ENCODE results near the gene PALLD.

PALLD gene

DNA sequence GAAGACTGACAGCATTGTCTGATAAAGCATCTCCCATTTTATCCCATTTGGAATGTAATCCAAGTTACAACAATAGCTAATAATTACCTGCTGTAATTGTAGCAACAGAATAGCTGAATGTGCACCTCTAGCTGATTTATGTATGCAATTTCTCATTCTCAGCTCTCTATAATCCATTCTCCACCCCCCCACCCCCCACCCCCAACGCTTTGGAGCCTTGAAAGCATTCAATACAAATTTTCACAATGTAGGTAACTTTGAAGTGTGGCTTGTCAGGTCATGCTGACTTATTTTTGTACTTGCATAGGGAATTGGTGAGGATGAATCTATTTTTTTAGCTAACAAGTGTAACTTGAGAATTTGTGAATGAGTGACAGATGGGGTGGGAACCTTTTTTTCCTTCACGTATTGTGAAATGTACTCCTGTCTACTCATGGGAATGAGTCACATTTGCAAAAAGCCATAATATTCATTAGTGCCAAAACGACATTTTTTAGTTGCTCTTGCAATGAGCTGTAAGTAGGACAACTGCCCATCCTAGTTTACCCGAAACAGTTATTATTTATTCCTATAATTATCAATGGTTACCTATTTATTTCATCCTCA, 159.3 kb downstream of the PALLD start:
- Histone ChIP-seq H3K4me2 (no peak overlapping the region), H3K27me3 (no peaks in the 10 kb centered on the region), H3K36me3 (no peaks in the 10 kb centered on the region), H3K9ac (no peak overlapping the region), H3K9me3 (replicated peaks in 1 of 11) (no peaks in the 10 kb centered on the region), H3K4me3 (no peak overlapping the region), H3K27ac (no peak overlapping the region), H3K4me1 (peaks cover 0 to 6% (median 2%) of the 10 kb centered on the region in 10 experiments; a peak in 5 of 20 replicates), H4K20me1 (no peaks in the 10 kb centered on the region)
- no peak for TF ChIP-seq Cebpa-rat (IDR thresholded peaks at IDR 0.05)

DNA sequence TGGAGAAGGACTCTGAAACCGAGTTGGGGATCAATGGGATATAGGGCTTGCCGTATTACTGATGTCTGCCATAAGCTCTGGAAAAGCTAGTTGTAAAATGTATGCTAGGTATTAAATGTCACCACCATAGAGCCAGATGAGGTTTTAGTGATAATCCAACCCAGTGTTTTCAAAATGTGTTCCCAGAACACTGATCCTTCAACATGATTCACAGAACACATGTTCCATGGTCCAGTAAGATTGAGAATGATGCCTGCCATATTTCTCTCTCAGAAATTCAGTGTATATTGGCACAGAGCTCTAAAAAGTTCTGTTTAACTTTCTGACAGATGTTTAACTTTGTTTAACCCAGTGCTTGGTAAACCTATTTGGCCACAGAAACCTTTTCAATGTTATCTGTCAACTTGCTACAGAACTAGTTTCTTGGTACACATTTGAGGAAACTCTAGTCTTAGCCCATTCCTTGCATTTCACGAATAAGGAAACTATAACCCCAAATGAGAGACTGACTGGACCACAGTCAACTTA, 160.2 kb downstream of the PALLD start:
- Histone ChIP-seq H3K4me1 (peaks cover 0 to 6% (median 2%) of the 10 kb centered on the region in 10 experiments; a peak in 5 of 20 replicates), H3K9ac (no peak overlapping the region), H3K9me3 (replicated peaks in 1 of 11) (no peaks in the 10 kb centered on the region), H3K36me3 (no peaks in the 10 kb centered on the region), H3K4me2 (no peak overlapping the region), H4K20me1 (no peaks in the 10 kb centered on the region), H3K27me3 (no peaks in the 10 kb centered on the region), H3K4me3 (no peak overlapping the region), H3K27ac (no peak overlapping the region)
- no peak for TF ChIP-seq Cebpa-rat (IDR thresholded peaks at IDR 0.05)

DNA sequence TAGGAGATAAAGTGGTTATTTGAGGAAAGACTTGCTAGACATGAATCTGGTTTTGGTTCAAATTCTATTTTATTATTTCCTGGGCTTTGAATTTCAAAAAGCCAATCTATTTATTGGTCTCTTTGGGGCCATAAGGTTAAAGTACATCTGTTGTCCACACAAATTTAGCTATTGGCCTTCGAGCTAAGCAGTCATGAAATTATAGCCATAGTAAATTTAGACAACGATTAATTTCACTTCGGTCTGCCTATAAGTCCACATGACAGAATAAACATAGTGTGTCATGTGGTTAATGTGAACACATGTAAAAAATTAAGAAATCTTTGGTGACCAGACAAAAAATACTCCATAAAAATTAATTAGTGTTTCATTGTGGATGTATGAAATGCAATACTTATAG, 161.9 kb downstream of the PALLD start:
- H3K4me3 ChIP-seq = no peak overlapping the region

DNA sequence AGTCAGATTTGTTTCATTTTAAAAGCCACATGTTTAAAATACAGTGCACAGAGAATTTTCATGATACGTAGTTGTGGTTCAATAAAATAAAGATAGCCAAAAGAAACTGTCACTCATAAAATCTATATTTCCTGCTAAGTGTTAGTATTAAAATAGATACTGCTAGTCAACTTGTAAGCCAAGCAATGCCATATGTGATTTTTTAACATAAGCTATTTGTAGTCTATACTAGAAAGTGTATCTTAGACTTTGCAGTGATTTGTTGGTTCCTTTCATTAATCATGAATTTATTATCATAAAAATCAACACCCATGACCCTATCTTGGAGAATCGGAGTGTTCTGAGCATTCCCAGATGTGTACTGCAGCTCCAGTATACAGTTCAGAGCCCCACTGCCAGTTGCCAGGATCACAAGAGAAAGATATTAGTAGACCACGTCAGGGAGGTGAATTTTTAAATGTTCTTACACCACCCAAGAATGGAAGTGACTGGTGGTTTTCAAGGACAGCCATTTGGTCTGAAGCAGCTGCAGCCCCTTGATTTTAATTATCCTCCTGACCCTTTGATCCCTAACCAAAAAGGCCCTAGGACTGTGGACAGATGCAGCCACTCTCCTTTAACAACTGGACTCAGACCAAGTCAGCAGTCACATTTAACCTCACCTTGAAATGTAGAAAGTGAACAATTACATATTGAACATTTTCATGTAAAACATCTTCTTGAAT, 163.1 kb downstream of the PALLD start:
- H3K4me1 ChIP-seq = peaks cover 0 to 6% (median 2%) of the 10 kb centered on the region in 10 experiments; a peak in 5 of 20 replicates
- no peak for TF ChIP-seq Cebpa-rat (IDR thresholded peaks at IDR 0.05)
- no peaks in the 10 kb centered on the region for H4K20me1 ChIP-seq
- no peak overlapping the region for H3K4me3 ChIP-seq
- H3K9ac ChIP-seq = no peak overlapping the region
- no peaks in the 10 kb centered on the region for H3K36me3 ChIP-seq
- no peak overlapping the region for H3K27ac ChIP-seq
- H3K9me3 ChIP-seq (replicated peaks in 1 of 11) = no peaks in the 10 kb centered on the region
- 0 out of 22 replicates have a peak overlapping the region, but pooled peaks of 1 of the 11 experiments have one; percentile 17 for H3K4me2 ChIP-seq
- no peaks in the 10 kb centered on the region for H3K27me3 ChIP-seq

More for the DNA sequence above, 161.9 kb downstream of the PALLD start:
- Histone ChIP-seq H3K9me3 (replicated peaks in 1 of 11) (no peaks in the 10 kb centered on the region), H3K9ac (no peak overlapping the region), H3K36me3 (no peaks in the 10 kb centered on the region), H3K4me2 (peak overlapping the region in 4 of 11 experiments; percentile 12 to 38 (median 20); a peak in 3 of 22 replicates), H4K20me1 (no peaks in the 10 kb centered on the region), H3K4me1 (peaks cover 0 to 6% (median 2%) of the 10 kb centered on the region in 10 experiments; a peak in 5 of 20 replicates), H3K27me3 (no peaks in the 10 kb centered on the region), H3K27ac (no peak overlapping the region)
- no peak for TF ChIP-seq Cebpa-rat (IDR thresholded peaks at IDR 0.05)

DNA sequence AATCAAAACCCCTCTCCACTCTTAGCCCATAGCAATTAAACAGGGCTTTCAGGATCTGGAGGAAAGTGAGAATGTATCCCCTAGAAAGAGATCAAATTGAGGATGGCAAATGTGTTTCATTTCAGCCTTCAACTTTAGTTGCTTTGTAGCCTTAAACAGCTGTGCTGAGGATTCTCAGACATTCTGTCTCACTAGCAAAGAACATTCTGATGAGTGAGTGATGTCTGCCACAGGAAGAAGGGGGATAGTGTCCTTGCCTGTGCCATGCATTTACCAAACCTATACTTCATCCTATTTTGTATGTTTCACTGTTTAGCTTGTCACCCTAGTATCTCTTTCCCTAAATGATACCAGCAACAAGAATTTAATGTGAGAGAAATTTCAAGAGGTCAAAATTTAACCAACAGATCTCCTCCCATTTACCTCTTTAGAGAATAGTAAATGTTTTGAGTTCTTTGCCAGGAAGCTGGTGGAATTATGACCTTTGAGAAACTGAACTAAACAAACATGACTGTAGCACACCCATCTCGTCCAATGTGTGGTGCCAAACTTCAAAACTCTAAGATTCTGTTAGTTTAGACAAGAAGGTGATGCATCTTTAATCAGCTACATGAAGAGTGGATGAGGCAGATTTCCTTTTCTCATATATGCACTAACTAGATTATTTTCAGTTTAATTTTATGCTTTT, 165.6 kb downstream of the PALLD start:
- Histone ChIP-seq H3K36me3 (no peaks in the 10 kb centered on the region), H3K4me1 (peaks cover 0 to 6% (median 2%) of the 10 kb centered on the region in 10 experiments; a peak in 5 of 20 replicates), H3K27me3 (no peaks in the 10 kb centered on the region), H4K20me1 (no peaks in the 10 kb centered on the region), H3K9me3 (replicated peaks in 1 of 11) (no peaks in the 10 kb centered on the region), H3K9ac (no peak overlapping the region), H3K4me3 (no peak overlapping the region), H3K4me2 (no peak overlapping the region), H3K27ac (no peak overlapping the region)
- TF ChIP-seq Cebpa-rat (IDR thresholded peaks at IDR 0.05) = no peak

DNA sequence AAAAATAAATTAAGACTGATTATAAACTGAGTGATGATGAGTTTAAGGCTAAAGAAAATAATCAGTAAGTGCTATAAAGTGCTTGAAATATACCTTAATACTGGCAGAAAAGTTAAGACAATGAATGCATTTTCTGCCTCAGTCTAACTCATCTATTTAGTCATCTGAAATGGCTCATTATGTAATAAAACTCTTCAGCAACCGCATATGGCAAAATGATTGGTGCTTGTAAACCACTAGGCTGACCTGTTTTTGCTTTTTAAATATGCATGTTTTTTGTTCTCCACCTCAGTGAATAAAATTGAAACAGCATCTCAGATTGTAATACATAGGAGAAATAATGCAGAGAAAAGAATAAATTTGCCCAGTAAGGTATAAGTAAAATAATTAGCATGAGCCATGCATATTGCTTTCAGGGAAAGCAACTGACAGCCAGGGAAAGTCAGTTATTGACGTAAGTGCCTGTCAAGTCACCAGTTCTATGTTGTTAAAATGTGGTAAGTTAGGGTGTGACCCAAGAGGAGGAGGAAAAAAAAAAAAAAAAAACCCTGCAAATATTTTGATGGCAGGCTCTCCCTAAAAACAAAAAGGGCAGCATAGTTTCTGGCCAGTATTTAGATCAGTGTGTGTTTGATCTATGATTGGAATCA, 167.5 kb downstream of the PALLD start:
- Histone ChIP-seq H3K9ac (no peak overlapping the region), H3K4me3 (no peak overlapping the region), H3K4me1 (peaks cover 0 to 2% (median 0%) of the 10 kb centered on the region in 10 experiments; a peak in 4 of 20 replicates), H4K20me1 (no peaks in the 10 kb centered on the region), H3K27ac (no peak overlapping the region), H3K9me3 (replicated peaks in 1 of 11) (no peaks in the 10 kb centered on the region), H3K36me3 (no peaks in the 10 kb centered on the region), H3K4me2 (no peak overlapping the region), H3K27me3 (no peaks in the 10 kb centered on the region)
- TF ChIP-seq Cebpa-rat (IDR thresholded peaks at IDR 0.05) = no peak

DNA sequence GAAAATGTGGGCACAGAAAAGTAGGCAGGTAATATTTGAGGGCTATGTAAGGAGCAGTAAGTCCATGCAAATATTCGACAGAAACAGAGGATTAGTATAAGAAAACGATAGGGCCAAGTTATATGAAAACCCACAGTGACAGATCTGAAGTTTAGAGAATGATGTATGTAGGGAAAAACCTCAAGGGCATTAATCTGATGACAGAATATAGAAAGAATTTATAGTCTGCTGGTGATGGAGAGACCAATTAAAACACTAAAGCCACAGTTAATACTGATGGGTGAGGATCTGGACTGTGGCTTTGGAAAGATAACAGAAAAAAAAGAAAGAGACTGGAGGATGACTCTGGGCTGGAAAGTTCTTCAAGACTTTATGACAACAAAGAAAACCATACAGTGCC, 169.7 kb downstream of the PALLD start:
- Histone ChIP-seq H3K4me1 (no peaks in the 10 kb centered on the region), H3K9ac (no peak overlapping the region), H3K4me3 (no peak overlapping the region), H3K27ac (no peak overlapping the region), H3K27me3 (no peaks in the 10 kb centered on the region), H4K20me1 (no peaks in the 10 kb centered on the region), H3K36me3 (no peaks in the 10 kb centered on the region), H3K9me3 (replicated peaks in 1 of 11) (no peaks in the 10 kb centered on the region), H3K4me2 (no peak overlapping the region)
- TF ChIP-seq Cebpa-rat (IDR thresholded peaks at IDR 0.05) = no peak

DNA sequence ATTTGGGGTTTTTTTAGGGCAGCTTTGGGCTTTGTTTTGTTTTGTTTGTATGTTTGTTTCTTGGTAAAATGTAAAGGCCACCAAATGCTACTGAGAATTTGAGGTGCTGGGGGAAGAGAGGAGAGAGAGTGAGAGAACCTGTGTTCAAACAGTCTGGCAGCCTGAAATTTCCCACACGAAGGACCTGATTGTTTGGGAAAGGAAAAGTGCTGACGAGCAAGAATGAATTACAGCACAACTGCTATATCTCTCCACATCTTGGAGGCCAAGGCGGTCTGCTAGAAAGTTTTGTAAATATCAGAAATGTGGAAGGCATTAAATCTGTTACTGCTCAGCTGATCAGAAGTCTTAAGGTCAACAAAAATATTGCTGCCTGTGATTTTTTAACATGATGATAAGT, 170.5 kb downstream of the PALLD start:
- Histone ChIP-seq H3K27me3 (no peaks in the 10 kb centered on the region), H4K20me1 (no peaks in the 10 kb centered on the region), H3K4me3 (no peak overlapping the region), H3K9ac (no peak overlapping the region), H3K9me3 (replicated peaks in 1 of 11) (no peaks in the 10 kb centered on the region), H3K4me1 (no peaks in the 10 kb centered on the region), H3K36me3 (no peaks in the 10 kb centered on the region), H3K4me2 (no peak overlapping the region), H3K27ac (no peak overlapping the region)
- no peak for TF ChIP-seq Cebpa-rat (IDR thresholded peaks at IDR 0.05)

DNA sequence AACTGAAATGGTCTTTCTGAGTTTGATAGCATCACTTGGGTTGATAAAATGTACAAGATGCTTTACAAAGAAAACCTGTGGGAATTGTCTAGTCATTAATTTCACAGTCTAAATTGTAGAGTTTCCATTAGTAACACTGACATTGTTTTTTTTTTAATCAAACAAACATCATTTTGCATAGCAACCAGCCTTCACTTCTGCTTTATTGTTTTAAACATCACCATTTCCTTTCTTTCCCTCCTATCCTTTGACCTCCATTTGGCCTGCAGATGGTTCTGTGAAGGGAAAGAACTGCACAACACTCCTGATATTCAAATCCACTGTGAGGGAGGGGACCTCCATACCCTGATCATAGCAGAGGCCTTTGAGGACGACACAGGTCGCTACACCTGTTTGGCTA, 171.1 kb downstream of the PALLD start:
- Histone ChIP-seq H3K4me1 (no peaks in the 10 kb centered on the region), H3K27me3 (no peaks in the 10 kb centered on the region), H3K9ac (no peak overlapping the region), H3K4me2 (no peak overlapping the region), H3K9me3 (replicated peaks in 1 of 11) (no peaks in the 10 kb centered on the region), H3K27ac (no peak overlapping the region), H3K36me3 (no peaks in the 10 kb centered on the region), H3K4me3 (no peak overlapping the region), H4K20me1 (no peaks in the 10 kb centered on the region)
- no peak for TF ChIP-seq Cebpa-rat (IDR thresholded peaks at IDR 0.05)

Data from BLaER1 treated with 17β-estradiol and CSF1 and Interleukin-3, amounts not matched to agents 10 nM and 100 nM (cell line).